Gastrocnemius medialis (tissue), 4 donors: Measurements from ENCODE around the gene STK35. TPM values are rescaled to one million over a fixed set of nuclear protein-coding genes. Genes with fewer than 3 reads are reported as not detected.

Source experiments
- ATAC-seq, 2 donors: fragments of 150-250 bp; one replicate each; pipeline ENCODE4 v1.9.1; 2016
- DNase-seq, 2 donors: peaks; one replicate each; pipeline ENCODE4 v3.0.0-alpha.2; 2019
- H3K27ac ChIP-seq, 4 donors: fragments of 200-600 bp; sonication (generic); 1 replicate in 1 of 4; 2 replicates in 3 of 4; pipeline ENCODE4 v1.5.1; 2016 to 2018; ENCODE audit warnings: mild to moderate bottlenecking in 2 of 4, moderate library complexity in 1 of 4
- H3K27me3 ChIP-seq, 3 donors: fragments of 200-600 bp; sonication (generic) in 2 of 3; 1 replicate in 1 of 3; 2 replicates in 2 of 3; pipeline versions ENCODE4 v1.5.1 to v1.6.0; 2016 to 2019; ENCODE audit warnings: mild to moderate bottlenecking in 1 of 3, moderate library complexity in 1 of 3
- H3K36me3 ChIP-seq, 2 donors: fragments of 200-600 bp; sonication (generic) in 1 of 2; one replicate each; pipeline ENCODE4 v1.5.1; 2017 to 2018
- H3K4me1 ChIP-seq, 2 donors: fragments of 200-600 bp; sonication (generic) in 1 of 2; one replicate each; pipeline ENCODE4 v1.5.1; 2016 to 2017; ENCODE audit warnings: mild to moderate bottlenecking in 2 of 2
- H3K4me3 ChIP-seq, 4 donors: fragments of 200-600 bp; sonication (generic) in 3 of 4; 1 replicate in 1 of 4; 2 replicates in 3 of 4; pipeline ENCODE4 v1.5.1; 2016 to 2019; ENCODE audit warnings: mild to moderate bottlenecking in 2 of 4
- H3K9me3 ChIP-seq, 3 donors: fragments of 200-600 bp; sonication (generic) in 2 of 3; 1 replicate in 1 of 3; 2 replicates in 2 of 3; pipeline ENCODE4 v1.5.1; 2016 to 2019
- POLR2A ChIP-seq, 2 donors: fragments of 450-650 bp; IDR thresholded peaks; one replicate each; pipeline ENCODE4 v1.6.1; 2017; ENCODE audit warnings: antibody characterized with exemption in 2 of 2, mild to moderate bottlenecking in 2 of 2, moderate library complexity in 2 of 2
- in situ Hi-C, 4 donors: fragments of 200-750 bp; cut with MboI; loops; one replicate each; pipeline versions ENCODE4 v1.15.0 to v1.8.0; 2017; ENCODE audit warnings: low sequenced_read_pairs in 4 of 4
- intact Hi-C: fragments of 100-400 bp; cut with DNase I; formaldehyde crosslinking; loops from one replicate; pipeline ENCODE4 v1.15.1; 2023; ENCODE audit warnings: low total_unique reads
- total RNA-seq, 4 donors: library from RNA; depleted of rRNA; stranded (reverse); fragments of >200 nt; gene quantifications; one replicate each; pipeline versions ENCODE4 v1.1.0 to v1.2.3, GENCODE V29; 2016
- TF ChIP-seq, protein P1 (sequence below), 5 experiments: fragments of 450-650 bp in 3 of 5; fragments of 200-600 bp in 2 of 5; sonication (generic) in 2 of 5; IDR thresholded peaks in 4 of 5; conservative IDR thresholded peaks in 1 of 5; 1 replicate in 4 of 5; 2 replicates in 1 of 5; pipeline ENCODE4 v1.5.1; 2016 to 2019; ENCODE audit warnings: antibody characterized with exemption in 5 of 5, mild to moderate bottlenecking in 3 of 5, moderate library complexity in 3 of 5

Gene STK35
- total RNA-seq, 4 donors from 2014 or later, result 2.9 to 9.1 (median 6.3) TPM

- in situ Hi-C loops, result no loop called here
- Histone ChIP-seq H3K27me3 (no peaks in the 10 kb centered on the region), H3K4me1 (peaks cover 57 to 64% of the 10 kb centered on the region in 2 donors), H3K36me3 (no peaks in the 10 kb centered on the region), H3K9me3 (no peaks in the 10 kb centered on the region), H3K4me3 (no peak overlapping the region), H3K27ac (no peak overlapping the region)
- DNase-seq, result no peak
- intact Hi-C loops, result loop anchor here (5.0 kb wide), 1 partner anchor 190 kb away; no protein-coding TSS in a partner anchor
- TF ChIP-seq, protein P1, sequence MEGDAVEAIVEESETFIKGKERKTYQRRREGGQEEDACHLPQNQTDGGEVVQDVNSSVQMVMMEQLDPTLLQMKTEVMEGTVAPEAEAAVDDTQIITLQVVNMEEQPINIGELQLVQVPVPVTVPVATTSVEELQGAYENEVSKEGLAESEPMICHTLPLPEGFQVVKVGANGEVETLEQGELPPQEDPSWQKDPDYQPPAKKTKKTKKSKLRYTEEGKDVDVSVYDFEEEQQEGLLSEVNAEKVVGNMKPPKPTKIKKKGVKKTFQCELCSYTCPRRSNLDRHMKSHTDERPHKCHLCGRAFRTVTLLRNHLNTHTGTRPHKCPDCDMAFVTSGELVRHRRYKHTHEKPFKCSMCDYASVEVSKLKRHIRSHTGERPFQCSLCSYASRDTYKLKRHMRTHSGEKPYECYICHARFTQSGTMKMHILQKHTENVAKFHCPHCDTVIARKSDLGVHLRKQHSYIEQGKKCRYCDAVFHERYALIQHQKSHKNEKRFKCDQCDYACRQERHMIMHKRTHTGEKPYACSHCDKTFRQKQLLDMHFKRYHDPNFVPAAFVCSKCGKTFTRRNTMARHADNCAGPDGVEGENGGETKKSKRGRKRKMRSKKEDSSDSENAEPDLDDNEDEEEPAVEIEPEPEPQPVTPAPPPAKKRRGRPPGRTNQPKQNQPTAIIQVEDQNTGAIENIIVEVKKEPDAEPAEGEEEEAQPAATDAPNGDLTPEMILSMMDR (IDR thresholded peaks at IDR 0.05 in 4 of 5, conservative IDR thresholded peaks at IDR 0.05 in 1 of 5), result no peak
- TF ChIP-seq POLR2A (IDR thresholded peaks at IDR 0.05), result no peak
- ATAC-seq, result no peak
Observed at GRCh38 chr20:2137552-2138201, 36.0 kb downstream of the STK35 start.

DNA sequence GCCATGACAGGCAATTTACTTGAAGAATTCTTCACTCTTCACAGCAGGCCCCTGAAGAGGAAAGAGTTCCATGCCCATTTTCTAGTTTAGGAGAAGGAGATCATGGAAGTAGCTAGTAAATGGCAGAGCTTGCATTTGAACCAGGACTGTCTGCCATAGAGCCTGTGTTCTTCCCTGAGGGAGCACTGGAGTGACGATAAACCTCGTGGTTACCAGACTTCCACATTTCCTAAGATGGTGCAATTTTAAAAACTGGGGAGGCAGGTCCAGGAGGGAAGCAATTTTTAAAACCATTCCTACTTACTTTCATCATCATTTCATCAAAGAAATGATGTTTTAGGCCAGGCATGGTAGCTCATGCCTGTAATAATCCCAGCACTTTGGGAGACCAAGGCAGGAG is 36.8 kb downstream of the STK35 start:
- TF ChIP-seq POLR2A (IDR thresholded peaks at IDR 0.05), result no peak
- TF ChIP-seq, protein P1 (IDR thresholded peaks at IDR 0.05 in 4 of 5, conservative IDR thresholded peaks at IDR 0.05 in 1 of 5), result no peak
- intact Hi-C loops, result loop anchor here (5.0 kb wide), 1 partner anchor 191 kb away; no protein-coding TSS in a partner anchor
- in situ Hi-C loops, result no loop called here

GRCh38 chr20:2139250-2139649 is 37.6 kb downstream of the STK35 start:
- peaks cover 48 to 54% of the 10 kb centered on the region in 2 donors for H3K4me1 ChIP-seq
- intact Hi-C loops (loop anchor here (5.0 kb wide), 1 partner anchor 192 kb away; no protein-coding TSS in a partner anchor), in situ Hi-C loops (no loop called here)
- ATAC-seq (no peak), DNase-seq (no peak)
- H3K9me3 ChIP-seq, result no peaks in the 10 kb centered on the region
- no peaks in the 10 kb centered on the region for H3K27me3 ChIP-seq
- H3K27ac ChIP-seq, result peak overlapping the region; percentile 71 to 83 (median 77)
- peaks cover 0 to 3% of the 10 kb centered on the region in 2 donors for H3K36me3 ChIP-seq
- no peak overlapping the region for H3K4me3 ChIP-seq
- no peak for TF ChIP-seq POLR2A (IDR thresholded peaks at IDR 0.05)
- TF ChIP-seq, protein P1 (IDR thresholded peaks at IDR 0.05 in 4 of 5, conservative IDR thresholded peaks at IDR 0.05 in 1 of 5), result no peak

More for the DNA sequence above, 36.8 kb downstream of the STK35 start:
- no peaks in the 10 kb centered on the region for H3K9me3 ChIP-seq
- ATAC-seq (no peak), DNase-seq (no peak)
- H3K27ac ChIP-seq, result peak overlapping the region in 1 of 4 donors; percentile 75
- no peak overlapping the region for H3K4me3 ChIP-seq
- peaks cover 55 to 61% of the 10 kb centered on the region in 2 donors for H3K4me1 ChIP-seq
- no peaks in the 10 kb centered on the region for H3K27me3 ChIP-seq
- no peaks in the 10 kb centered on the region for H3K36me3 ChIP-seq

DNA sequence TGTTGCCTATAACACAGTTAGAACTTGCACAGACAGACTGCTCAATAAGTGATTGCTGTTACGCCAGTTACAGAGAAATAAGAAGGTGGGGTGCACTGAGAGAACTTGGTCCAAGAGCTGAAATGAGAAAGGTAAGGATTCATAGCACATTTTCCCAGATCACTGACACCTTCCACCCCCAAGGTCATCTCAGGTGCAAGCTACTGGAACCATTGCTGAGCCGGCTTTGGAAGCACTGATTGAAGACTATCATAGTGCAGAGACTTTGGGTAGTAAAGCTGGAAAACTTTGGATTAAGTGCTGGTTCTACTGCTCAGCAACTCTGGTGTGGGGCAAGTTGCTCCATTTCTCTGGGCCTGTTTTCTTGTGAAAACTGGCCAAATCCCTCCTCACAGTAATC is 38.1 kb downstream of the STK35 start:
- Histone ChIP-seq H3K36me3 (peaks cover 0 to 8% of the 10 kb centered on the region in 2 donors), H3K9me3 (no peaks in the 10 kb centered on the region), H3K4me3 (no peak overlapping the region), H3K27me3 (no peaks in the 10 kb centered on the region), H3K27ac (peak overlapping the region; percentile 71 to 83 (median 77)), H3K4me1 (peaks cover 43 to 51% of the 10 kb centered on the region in 2 donors)
- TF ChIP-seq, protein P1 (IDR thresholded peaks at IDR 0.05 in 4 of 5, conservative IDR thresholded peaks at IDR 0.05 in 1 of 5), result no peak
- no peak for TF ChIP-seq POLR2A (IDR thresholded peaks at IDR 0.05)
- no peak for DNase-seq
- in situ Hi-C loops (no loop called here), intact Hi-C loops (loop anchor here (2.0 to 5.0 kb wide), 2 partner anchors 37 to 192 kb away; no protein-coding TSS in a partner anchor)
- ATAC-seq, result no peak
